ENCODE measurements around the gene TM9SF1. TPM values are rescaled to one million over a fixed set of nuclear protein-coding genes. Genes with fewer than 3 reads are reported as not detected.

TM9SF1 gene
- total RNA-seq, 1 donor from 2014 or later = 84.1 TPM

DNA sequence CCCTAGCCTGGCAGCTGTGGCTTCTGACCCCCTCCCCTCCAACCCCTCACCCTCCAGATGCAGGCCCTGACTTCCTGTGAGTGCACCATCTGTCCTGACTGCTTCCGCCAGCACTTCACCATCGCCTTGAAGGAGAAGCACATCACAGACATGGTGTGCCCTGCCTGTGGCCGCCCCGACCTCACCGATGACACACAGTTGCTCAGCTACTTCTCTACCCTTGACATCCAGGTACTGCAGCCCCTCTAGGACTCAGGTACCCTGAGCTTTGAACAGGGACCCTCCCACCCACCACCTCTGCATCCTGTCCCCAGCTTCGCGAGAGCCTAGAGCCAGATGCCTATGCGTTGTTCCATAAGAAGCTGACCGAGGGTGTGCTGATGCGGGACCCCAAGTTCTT is 40.1 kb downstream of the TM9SF1 start:
- DNase-seq (ENCODE audit: low read depth) = no peak
- H3K4me3 ChIP-seq (ENCODE audit: low read depth, low read length) = no peak overlapping the region
- TF ChIP-seq, protein P1, sequence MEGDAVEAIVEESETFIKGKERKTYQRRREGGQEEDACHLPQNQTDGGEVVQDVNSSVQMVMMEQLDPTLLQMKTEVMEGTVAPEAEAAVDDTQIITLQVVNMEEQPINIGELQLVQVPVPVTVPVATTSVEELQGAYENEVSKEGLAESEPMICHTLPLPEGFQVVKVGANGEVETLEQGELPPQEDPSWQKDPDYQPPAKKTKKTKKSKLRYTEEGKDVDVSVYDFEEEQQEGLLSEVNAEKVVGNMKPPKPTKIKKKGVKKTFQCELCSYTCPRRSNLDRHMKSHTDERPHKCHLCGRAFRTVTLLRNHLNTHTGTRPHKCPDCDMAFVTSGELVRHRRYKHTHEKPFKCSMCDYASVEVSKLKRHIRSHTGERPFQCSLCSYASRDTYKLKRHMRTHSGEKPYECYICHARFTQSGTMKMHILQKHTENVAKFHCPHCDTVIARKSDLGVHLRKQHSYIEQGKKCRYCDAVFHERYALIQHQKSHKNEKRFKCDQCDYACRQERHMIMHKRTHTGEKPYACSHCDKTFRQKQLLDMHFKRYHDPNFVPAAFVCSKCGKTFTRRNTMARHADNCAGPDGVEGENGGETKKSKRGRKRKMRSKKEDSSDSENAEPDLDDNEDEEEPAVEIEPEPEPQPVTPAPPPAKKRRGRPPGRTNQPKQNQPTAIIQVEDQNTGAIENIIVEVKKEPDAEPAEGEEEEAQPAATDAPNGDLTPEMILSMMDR (conservative IDR thresholded peaks at IDR 0.05; ENCODE audit: low read depth, low read length) = no peak

DNA sequence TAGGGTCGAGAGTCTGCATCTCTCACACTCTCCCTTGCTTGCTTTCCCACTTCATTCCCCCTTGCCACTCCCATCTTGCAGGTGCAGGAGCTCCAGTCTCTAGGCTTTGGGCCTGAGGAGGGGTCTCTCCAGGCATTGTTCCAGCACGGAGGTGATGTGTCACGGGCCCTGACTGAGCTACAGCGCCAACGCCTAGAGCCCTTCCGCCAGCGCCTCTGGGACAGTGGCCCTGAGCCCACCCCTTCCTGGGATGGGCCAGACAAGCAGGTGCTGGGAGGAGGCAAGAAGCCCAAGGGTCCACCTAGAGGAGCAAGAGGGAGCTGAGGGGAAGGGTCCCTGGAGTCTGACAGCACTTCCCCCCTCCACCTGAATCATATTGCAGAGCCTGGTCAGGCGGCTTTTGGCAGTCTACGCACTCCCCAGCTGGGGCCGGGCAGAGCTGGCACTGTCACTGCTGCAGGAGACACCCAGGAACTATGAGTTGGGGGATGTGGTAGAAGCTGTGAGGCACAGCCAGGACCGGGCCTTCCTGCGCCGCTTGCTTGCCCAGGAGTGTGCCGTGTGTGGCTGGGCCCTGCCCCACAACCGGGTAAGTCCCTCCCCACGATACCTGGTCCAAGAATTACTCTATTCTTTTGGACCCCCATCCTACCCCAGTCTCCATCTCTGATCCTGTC is 43.7 kb downstream of the TM9SF1 start:
- DNase-seq (ENCODE audit: low read depth) = no peak
- H3K4me3 ChIP-seq (ENCODE audit: low read depth, low read length) = no peak overlapping the region
- TF ChIP-seq, protein P1 (conservative IDR thresholded peaks at IDR 0.05; ENCODE audit: low read depth, low read length) = no peak

DNA sequence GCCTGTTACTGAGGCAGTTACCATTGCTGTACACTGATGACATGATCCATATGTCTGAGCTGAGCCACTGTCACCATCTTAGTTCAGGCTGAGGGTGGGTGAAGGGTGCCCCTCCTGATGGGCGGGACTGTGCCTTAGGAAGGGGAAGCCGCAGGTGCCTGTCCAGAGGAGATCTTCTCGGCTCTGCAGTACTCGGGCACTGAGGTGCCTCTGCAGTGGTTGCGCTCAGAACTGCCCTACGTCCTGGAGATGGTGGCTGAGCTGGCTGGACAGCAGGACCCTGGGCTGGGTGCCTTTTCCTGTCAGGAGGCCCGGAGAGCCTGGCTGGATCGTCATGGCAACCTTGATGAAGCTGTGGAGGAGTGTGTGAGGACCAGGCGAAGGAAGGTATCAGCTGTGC is 44.2 kb downstream of the TM9SF1 start:
- TF ChIP-seq, protein P1 (conservative IDR thresholded peaks at IDR 0.05; ENCODE audit: low read depth, low read length) = no peak
- H3K4me3 ChIP-seq (ENCODE audit: low read depth, low read length) = no peak overlapping the region
- DNase-seq (ENCODE audit: low read depth) = no peak

DNA sequence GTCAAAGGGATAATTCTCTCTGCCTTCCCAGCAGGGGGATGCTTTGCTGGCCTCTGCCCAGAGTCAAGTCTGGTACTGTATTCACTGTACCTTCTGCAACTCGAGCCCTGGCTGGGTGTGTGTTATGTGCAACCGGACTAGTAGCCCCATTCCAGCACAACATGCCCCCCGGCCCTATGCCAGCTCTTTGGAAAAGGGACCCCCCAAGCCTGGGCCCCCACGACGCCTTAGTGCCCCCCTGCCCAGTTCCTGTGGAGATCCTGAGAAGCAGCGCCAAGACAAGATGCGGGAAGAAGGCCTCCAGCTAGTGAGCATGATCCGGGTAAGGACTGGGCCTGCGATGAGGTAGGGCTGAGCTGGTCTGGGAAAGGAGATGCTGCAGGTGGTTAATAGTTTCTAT is 44.7 kb downstream of the TM9SF1 start:
- TF ChIP-seq, protein P1 (conservative IDR thresholded peaks at IDR 0.05; ENCODE audit: low read depth, low read length) = no peak
- no peak overlapping the region for H3K4me3 ChIP-seq (ENCODE audit: low read depth, low read length)
- no peak for DNase-seq (ENCODE audit: low read depth)

DNA sequence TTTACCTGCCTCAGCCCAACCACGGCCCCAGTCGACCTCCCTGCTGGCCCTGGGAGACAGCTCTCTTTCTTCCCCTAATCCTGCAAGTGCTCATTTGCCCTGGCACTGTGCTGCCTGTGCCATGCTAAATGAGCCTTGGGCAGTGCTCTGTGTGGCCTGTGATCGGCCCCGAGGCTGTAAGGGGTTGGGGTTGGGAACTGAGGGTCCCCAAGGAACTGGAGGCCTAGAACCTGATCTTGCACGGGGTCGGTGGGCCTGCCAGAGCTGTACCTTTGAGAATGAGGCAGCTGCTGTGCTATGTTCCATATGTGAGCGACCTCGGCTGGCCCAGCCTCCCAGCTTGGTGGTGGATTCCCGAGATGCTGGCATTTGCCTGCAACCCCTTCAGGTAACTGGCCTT is 45.2 kb downstream of the TM9SF1 start:
- no peak for DNase-seq (ENCODE audit: low read depth)
- TF ChIP-seq, protein P1 (conservative IDR thresholded peaks at IDR 0.05; ENCODE audit: low read depth, low read length) = no peak
- H3K4me3 ChIP-seq (ENCODE audit: low read depth, low read length) = no peak overlapping the region

DNA sequence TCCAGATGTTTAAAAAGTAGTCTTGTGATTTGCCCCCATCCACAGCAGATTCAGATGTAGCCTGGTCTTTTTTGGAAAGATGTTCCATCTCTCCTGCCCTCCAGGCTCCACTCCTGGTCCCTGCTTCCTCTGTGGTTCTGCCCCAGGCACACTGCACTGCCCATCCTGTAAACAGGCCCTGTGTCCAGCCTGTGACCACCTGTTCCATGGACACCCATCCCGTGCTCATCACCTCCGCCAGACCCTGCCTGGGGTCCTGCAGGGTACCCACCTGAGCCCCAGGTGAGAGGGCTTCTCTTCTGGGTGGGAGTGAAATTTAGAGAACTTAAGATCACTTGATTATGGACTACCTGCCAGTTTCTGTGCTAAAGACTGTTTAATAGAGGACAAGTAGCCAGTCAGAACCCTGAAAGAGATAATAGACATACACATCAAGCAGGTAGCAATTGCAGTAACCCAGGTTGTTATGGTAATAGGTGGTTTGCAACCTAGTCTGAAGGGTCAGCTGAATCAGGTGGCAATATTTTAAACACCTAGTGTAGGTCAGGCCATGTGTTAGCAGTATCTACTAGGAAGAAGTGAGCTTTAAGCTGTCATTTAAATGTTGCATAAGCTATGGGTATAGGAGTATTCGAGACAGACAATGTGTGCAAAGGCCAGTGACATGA is 45.8 kb downstream of the TM9SF1 start:
- DNase-seq (ENCODE audit: low read depth) = no peak
- no peak overlapping the region for H3K4me3 ChIP-seq (ENCODE audit: low read depth, low read length)
- TF ChIP-seq, protein P1 (conservative IDR thresholded peaks at IDR 0.05; ENCODE audit: low read depth, low read length) = no peak

All from epithelial cell of proximal tubule (primary cell).